HG02642 (cell line): ENCODE data around the gene CDC42BPA.

Experiments
- ATAC-seq: cut with Tn5 transposase; IDR thresholded peaks from one replicate; pipeline ENCODE4 v1.9.1; 2021; ENCODE audit warnings: mild to moderate bottlenecking; ENCODE audit not compliant: unreplicated experiment, poor library complexity

CDC42BPA gene

GRCh38 chr1:226985839-226986463, 332.3 kb downstream of the CDC42BPA start:
- ATAC-seq = no peak

GRCh38 chr1:226985239-226985838, 333.0 kb downstream of the CDC42BPA start:
- no peak for ATAC-seq

- ATAC-seq = no peak
Measured at GRCh38 chr1:226984521-226985238, 333.6 kb downstream of the CDC42BPA start.

- ATAC-seq = no peak
Measured at GRCh38 chr1:226983992-226984364, 334.3 kb downstream of the CDC42BPA start.

DNA sequence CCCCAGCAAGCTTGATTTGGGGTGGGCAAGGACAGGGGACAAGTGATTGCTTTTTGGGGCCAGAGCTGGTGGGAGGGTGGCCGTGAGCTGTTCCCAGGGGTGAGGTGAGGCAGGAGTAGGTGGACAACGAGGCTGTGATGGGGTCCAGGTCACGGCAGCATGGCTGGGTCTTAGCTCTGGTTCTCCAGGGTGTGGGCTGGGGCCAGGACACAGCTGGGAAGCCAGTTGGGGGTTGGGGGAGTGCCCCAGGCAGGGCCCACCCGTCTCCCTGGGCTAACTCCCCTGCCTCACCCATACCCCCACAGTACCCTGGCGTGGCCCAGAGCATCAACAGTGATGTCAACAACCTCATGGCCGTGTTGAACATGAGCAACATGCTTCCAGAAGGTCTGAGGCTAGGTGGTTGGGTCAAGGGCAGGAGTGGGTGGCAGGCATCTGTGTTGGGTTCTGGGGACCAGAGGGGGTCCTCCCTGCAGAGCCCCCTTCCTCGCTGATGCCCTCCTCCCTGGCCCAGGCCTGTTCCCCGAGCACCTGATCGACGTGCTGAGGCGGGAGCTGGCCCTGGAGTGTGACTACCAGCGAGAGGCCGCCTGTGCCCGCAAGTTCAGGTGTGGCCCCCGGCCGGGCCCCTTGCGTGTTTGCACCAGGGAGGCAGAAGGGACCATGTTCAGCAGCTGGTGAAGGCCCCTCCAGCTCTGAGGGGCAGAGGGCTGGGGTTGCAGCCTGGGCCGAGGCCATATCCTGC, 334.9 kb downstream of the CDC42BPA start:
- ATAC-seq = no peak

DNA sequence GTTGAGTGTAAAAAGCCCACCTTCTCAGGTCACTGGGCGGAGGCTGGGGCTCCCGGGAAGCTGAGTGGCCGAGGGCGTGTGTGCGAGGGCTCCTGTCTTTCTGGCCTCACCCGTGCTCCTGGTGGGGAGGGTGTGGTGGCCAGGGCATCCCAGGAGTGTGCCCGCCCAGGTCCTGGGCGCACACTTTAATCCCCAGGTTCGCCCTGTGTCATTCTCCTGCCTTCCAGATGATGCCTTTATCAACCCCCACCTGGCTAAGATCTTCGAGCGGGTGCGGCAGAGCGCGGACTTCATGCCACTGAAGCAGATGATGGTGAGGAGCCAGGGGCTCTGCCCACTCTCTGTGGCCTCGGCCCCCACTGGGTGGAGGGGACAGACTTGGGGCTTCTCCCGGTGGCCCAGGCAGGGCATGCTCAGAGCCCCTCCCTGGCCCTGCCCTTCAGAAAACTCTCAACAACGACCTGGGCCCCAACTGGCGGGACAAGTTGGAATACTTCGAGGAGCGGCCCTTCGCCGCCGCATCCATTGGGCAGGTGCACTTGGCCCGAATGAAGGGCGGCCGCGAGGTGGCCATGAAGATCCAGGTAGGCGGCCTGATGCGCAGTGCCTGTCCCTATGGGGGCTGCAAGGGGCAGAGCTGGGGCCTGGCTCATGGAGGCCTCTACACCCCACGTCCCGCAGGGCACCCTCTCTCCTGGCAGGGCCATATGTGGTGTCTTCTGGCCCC, 335.7 kb downstream of the CDC42BPA start:
- no peak for ATAC-seq

DNA sequence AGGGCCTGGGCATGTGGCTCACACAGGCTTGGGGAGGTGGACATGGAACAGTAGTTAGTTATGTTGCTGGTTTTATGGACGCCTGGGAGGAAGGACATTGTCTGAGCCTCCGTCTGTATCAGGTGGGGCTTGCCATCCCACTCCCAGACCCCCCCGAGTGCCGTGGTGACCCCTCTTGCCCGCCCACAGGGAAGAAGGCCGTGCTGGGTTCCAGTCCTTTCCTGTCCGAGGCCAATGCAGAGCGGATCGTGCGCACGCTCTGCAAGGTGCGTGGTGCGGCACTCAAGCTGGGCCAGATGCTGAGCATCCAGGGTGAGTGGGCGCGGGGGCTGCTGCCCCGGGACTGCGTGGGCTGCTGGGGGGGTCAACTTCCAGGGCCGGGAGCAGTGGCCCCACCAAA, 336.5 kb downstream of the CDC42BPA start:
- no peak for ATAC-seq

DNA sequence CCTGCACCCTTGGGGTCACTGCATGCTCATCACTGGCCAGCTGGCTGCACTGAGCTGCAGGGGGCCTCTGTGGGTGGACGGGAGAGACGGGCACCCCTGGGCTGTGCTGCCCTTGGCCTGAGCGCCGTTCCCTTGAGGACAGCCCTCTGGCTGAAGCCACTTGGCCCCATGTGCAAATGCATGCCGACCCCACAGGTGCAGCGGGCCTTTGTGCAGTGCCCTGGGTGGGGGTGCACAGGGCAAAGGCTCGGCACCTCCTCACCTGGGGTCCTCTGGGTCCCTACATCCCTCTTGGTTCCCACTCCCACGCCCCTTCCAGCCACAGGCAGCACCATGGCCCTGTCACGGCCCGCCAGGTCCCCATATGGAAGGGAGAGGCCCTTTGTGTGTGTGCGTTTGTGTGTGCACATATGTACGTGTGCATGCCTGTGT, 336.9 kb downstream of the CDC42BPA start:
- ATAC-seq = no peak

DNA sequence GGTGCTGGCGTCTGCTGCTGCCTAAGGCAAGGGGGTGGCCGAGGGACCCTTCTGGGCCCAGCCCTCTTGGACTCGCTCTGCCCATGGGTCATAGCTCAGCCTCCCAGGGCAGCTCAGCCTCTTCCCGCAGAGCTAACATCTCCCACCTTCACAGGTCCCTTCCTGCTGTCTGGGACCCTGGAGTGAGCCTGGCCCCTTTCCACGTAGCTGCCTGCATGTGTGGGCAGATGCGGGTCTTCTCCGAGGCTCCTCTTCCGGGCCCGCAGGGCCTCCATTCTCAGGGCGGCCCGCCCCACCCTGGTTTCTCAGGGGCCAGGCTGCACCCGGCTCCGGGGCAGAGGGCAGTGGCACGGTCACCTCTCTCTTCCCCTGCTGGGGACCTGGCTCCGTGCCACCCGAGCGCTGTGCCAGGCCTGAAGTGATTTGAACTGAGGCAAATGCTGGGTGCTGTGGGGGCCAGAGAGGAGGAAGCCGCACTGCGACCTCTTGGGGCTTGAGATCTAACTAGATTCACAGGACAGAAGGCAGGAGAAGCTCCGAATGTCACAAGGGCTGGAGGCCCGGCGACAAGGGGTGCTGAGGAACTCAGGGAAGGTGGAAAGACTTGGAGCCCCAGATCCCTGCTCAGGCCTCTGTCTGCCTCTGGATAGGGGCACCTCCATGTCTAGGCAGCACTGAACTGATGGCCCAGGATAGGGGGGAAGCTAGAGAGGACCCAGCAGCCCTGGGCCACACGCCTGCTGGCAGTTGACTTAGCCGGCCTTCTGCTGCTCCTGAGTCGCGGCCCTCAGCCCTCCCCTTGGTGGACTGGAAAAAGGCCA, 337.5 kb downstream of the CDC42BPA start:
- no peak for ATAC-seq

GRCh38 chr1:226980122-226980560, 338.2 kb downstream of the CDC42BPA start:
- ATAC-seq = no peak

DNA sequence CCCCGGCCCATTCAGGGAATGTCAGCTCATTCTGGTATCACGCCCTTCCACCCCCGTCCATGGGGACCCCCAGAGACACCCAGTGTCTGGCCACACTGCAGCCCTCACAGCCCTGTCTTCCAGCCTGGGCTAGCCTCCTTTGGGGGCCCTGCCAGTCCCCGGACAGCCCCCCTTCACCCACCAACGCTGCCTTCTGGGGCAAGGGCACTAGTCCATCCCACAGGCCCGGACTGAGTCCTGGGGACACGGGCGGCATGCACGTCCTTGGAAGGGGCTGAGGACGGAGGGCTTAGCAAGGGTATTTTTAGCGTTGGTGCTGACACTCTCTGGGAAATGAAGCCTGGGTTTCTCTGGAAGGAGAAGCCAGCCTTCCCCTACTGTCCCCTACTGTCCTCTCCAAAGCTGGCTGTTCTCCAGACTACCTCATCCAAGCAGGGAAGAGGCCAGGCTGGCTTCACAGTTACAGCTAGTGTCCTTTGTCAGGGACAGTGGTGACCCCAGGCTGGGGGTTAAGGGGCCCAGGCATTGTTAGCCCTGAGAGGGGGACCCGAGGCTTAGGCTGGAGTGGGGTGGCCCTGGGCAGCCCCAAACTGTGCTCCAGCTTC, 338.7 kb downstream of the CDC42BPA start:
- ATAC-seq = no peak

DNA sequence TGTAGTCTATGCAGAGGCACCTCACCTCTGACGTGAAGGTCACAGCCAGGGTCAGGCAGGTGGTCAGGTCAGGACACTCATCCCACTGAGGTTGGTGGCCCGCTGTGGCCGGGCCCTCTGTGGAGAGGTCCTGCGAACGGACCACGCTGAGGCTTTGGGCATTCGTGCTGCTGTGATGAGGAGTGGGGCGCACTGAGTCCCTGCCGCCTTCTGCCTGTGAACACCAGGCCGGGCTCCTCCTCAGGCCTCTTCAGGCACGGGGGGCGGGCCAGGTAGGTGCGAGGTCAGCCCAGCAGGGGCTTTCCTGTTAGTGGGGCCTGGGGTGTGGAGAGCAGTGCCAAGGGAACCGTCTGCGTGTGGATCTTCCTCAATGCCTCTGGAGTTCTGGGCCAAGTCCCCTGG, 339.2 kb downstream of the CDC42BPA start:
- ATAC-seq = no peak

DNA sequence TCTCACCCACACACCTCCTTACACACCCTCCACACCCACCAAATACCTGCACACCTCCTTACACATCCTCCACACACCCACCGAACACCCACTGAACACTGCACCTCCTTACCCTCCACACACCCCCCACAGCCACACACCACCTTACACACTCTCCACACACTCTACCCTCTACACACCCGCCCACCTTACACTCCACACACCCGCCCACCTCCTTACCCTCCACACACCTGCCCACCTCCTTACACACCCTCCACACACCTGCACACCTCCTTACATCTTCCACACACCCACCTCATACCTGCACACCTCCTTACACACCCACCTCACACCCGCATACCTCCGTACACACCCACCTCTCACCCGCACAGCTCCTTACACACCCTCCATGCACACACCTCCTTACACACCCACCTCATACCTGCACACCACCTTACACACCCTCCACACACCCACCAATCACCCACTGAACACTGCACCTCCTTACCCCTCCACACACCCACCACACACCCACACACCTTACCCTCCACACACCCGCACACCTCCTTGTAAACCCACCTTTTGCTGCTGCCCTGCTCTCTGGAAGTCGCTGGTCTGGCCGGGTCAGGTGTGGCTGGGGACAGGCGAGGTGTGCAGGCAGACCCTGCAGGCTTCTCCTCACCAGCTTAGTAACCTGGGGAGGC, 339.7 kb downstream of the CDC42BPA start:
- ATAC-seq = no peak

GRCh38 chr1:226977643-226978431, 340.5 kb downstream of the CDC42BPA start:
- no peak for ATAC-seq

DNA sequence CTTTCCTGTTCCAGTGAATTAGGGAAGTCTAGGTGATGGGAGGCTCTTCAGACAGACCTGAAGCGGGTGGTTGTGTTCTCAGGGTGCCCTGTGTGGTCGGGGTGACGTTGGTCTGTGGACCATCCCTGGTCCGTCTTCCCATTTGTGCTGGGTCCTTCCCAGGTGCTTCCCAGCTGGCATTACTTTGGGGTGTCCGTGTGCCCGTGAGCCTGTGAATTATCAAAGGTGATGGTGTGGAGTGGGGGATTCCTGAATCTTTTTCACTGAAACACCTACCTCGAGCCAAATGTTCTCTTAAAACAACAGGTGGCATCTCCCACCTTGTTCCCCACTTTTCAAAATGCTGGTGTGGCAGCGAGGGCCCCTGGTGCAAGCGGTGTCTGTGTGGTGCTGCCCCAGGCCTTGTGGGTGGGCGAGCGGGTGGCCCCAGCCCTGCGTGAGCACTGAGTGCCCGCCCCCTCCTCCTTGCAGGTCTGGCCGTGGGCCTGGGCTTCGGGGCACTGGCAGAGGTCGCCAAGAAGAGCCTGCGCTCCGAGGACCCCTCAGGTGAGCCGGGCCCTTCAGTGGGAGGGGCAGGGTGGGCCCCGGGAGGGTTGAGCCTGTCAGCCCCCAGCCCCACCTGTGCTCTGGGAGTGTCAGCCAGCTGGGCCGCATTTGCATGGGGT, 341.2 kb downstream of the CDC42BPA start:
- ATAC-seq = no peak

DNA sequence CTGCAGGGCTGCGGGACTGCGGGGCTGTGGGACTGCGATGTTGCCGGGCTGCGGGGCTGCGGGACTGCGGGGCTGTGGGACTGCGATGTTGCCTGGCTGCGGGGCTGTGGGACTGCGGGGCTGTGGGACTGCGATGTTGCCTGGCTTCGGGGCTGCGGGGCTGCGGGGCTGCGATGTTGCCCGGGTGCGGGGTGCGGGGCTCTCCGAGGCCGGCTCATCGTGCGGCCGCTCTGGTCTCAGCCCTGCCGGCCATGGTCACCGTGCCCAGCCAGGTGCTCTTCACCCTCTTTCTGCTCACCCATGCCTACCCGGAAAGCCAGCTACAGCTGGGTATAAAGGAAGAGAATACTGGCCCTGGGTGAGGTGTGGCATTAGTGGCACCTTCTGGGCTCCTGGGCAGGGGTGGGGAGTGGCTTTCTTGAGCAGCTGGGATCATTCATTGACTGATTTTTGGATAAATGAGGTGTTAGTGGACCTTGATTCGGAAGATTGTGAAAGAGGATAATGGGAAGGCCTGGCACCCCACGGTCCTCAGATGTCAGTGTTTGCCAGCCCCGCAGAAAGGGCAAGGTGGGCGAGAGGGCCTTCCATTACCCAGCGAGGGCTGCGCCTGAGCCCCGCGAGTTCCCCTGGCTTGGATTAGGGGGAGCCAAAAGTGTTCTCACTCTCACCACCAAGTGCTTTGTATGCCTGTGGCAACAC, 341.9 kb downstream of the CDC42BPA start:
- ATAC-seq = no peak
